Sciatic nerve (tissue), 2 donors: Measurements from ENCODE around the gene AFF3. TPM values are rescaled to one million over a fixed set of nuclear protein-coding genes. Genes with fewer than 3 reads are reported as not detected.

Experiments
- ATAC-seq: fragments of 200-7000 bp; cut with Tn5 transposase; one replicate; pipeline ENCODE4 v1.9.1; 2020; ENCODE audit warnings: mild to moderate bottlenecking, moderate library complexity
- DNase-seq: peaks from one replicate; pipeline ENCODE4 v3.0.0-alpha.2; 2020; ENCODE audit warnings: low spot score
- intact Hi-C: fragments of 100-400 bp; cut with DNase I; formaldehyde crosslinking; loops from one replicate; pipeline ENCODE4 v1.14.2; 2022
- total RNA-seq: library from RNA; stranded (reverse); fragmentation: NEBNext Ultra II Directional; extraction: Animal tissue kit (Norgen Biotek cat#: 25700); gene quantifications from one replicate; pipeline ENCODE4 v1.2.1, GENCODE V29; 2021
- donor health status: DM: no; HTN: no; CAD: no.
- donor health status: DM: no; HTN: no; CAD: no.

The AFF3 gene
- total RNA-seq, 1 donor from 2014 or later: 14.2 TPM

GRCh38 chr2:99805930-99806476 lies 336.4 kb downstream of the AFF3 start:
- ATAC-seq (no peak), DNase-seq (no peak)
- intact Hi-C loops: no loop called here

GRCh38 chr2:99803846-99804245 lies 338.5 kb downstream of the AFF3 start:
- ATAC-seq: no peak
- DNase-seq: no peak
- intact Hi-C loops: no loop called here

- no peak for DNase-seq
- no peak for ATAC-seq
- intact Hi-C loops: no loop called here
These were observed 339.7 kb downstream of the AFF3 start for GRCh38 chr2:99802734-99803133.

- DNase-seq (no peak), ATAC-seq (no peak)
- intact Hi-C loops: no loop called here
These were observed 341.0 kb downstream of the AFF3 start for GRCh38 chr2:99801327-99801901.

GRCh38 chr2:99797475-99797874 lies 344.9 kb downstream of the AFF3 start:
- intact Hi-C loops: no loop called here
- DNase-seq (no peak), ATAC-seq (no peak)

GRCh38 chr2:99794414-99794813 lies 348.0 kb downstream of the AFF3 start:
- no peak for ATAC-seq
- no peak for DNase-seq
- intact Hi-C loops: no loop called here

GRCh38 chr2:99793022-99793421 lies 349.4 kb downstream of the AFF3 start:
- intact Hi-C loops: no loop called here
- ATAC-seq (no peak), DNase-seq (no peak)

GRCh38 chr2:99789849-99790248 lies 352.5 kb downstream of the AFF3 start:
- intact Hi-C loops: no loop called here
- ATAC-seq: no peak
- no peak for DNase-seq

- intact Hi-C loops: no loop called here
- DNase-seq: no peak
- ATAC-seq: no peak
These were observed 354.5 kb downstream of the AFF3 start for GRCh38 chr2:99787769-99788382.

GRCh38 chr2:99786636-99787390 lies 355.6 kb downstream of the AFF3 start:
- intact Hi-C loops: no loop called here
- no peak for ATAC-seq

GRCh38 chr2:99784946-99785345 lies 357.4 kb downstream of the AFF3 start:
- no peak for DNase-seq
- ATAC-seq: no peak
- intact Hi-C loops: no loop called here

More at GRCh38 chr2:99786636-99787390, 355.6 kb downstream of the AFF3 start:
- no peak for DNase-seq

GRCh38 chr2:99784282-99784681 lies 358.1 kb downstream of the AFF3 start:
- DNase-seq (no peak), ATAC-seq (no peak)
- intact Hi-C loops: no loop called here

- ATAC-seq (no peak), DNase-seq (no peak)
- intact Hi-C loops: no loop called here
These were observed 362.1 kb downstream of the AFF3 start for GRCh38 chr2:99780276-99780675.

- ATAC-seq (no peak), DNase-seq (no peak)
- intact Hi-C loops: no loop called here
These were observed 363.1 kb downstream of the AFF3 start for GRCh38 chr2:99779276-99779675.

- intact Hi-C loops: no loop called here
- ATAC-seq (no peak), DNase-seq (no peak)
These were observed 364.6 kb downstream of the AFF3 start for GRCh38 chr2:99777656-99778290.

GRCh38 chr2:99776906-99777646 lies 365.3 kb downstream of the AFF3 start:
- ATAC-seq (no peak), DNase-seq (no peak)

GRCh38 chr2:99776206-99776905 lies 366.0 kb downstream of the AFF3 start:
- intact Hi-C loops: no loop called here
- ATAC-seq (peak; percentile 10), DNase-seq (no peak)

More at GRCh38 chr2:99776906-99777646, 365.3 kb downstream of the AFF3 start:
- intact Hi-C loops: no loop called here

- intact Hi-C loops: no loop called here
- DNase-seq (no peak), ATAC-seq (no peak)
These were observed 366.8 kb downstream of the AFF3 start for GRCh38 chr2:99775585-99775984.
